GM10847 (cell line): Measurements from ENCODE around the gene RIC1.

ENCODE experiments used
- POLR2A ChIP-seq: IDR thresholded peaks from 2 replicates; pipeline ENCODE4 v1.6.1; 2011; ENCODE audit not compliant: insufficient read length; ENCODE audit errors: extremely low read depth

The RIC1 gene

DNA sequence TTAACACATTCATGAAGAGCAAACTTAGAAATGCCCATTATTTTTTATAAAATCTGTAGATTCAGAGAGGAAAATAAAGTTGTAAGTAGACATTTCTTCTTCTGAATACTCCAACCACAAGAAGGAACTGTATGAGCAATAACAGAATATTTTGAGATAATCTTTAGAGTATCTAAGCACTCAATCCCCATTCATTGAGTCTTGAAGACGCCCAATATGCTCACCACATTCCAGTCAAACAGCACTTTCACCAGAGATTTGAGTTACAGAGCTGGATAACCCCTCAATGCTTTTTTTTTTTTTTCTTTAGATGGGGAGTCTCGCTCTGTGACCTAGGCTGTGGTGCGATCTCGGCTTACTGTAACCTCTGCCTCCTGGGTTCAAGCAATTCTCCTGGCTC lies 14.7 kb upstream of the RIC1 start:
- TF ChIP-seq POLR2A = no peak

- no peak for TF ChIP-seq POLR2A
Observed at GRCh38 chr9:5614985-5615384, 13.9 kb upstream of the RIC1 start.

DNA sequence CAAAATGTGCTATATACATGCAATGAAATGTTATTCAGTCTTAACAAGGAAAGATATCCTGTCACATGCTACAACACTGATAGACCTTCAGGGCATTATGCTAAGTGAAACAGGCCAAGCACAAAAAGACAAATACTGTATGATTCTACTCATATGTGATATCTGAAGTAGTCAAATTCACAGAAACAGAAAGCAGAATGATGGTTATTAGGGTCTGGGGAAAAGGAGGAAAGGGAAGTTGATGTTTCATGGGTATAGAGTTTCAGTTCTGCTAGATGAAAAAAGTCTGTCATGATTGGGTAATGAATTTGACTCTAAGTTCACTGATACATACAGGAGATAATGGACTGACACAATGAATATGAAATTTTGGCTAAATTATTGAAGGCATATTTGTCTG lies 11.2 kb upstream of the RIC1 start:
- no peak for TF ChIP-seq POLR2A

- no peak for TF ChIP-seq POLR2A
Observed at GRCh38 chr9:5620494-5620893, 8.4 kb upstream of the RIC1 start.

DNA sequence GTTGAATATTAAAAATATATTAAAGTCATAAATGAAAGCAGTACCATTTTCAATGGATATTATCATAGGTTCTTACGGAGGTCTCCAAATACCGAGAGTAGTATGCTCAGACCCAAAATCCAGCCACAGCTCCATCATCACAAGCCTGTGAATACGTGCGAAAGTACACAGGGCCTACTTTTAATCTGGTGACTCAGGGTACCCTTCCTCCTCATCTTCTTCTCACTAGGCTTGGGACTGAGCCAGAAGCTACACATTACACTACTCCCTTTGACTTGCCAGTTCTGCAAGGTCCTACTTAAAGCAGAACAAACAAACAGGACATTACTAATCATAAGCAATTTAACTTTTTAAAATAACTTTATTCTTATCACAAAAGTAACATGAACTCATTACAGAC lies 7.6 kb upstream of the RIC1 start:
- no peak for TF ChIP-seq POLR2A

DNA sequence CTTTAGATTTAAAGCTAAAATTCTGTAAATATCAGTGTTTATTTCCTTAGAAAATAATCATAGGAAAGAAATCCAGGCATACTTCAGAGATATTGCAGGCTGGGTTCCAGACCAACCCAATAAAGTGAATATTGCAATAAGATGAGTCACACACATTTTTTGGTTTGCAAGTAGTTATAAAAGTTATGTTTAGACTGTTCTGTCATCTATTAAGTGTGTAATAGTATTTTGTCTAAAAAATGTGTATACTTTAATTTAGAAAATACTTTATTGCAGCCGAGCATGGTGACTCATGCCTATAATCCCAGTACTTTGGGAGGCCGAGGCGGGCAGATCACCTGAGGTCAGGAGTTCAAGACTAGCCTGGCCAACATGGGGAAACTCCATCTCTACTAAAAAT lies 6.9 kb upstream of the RIC1 start:
- no peak for TF ChIP-seq POLR2A

DNA sequence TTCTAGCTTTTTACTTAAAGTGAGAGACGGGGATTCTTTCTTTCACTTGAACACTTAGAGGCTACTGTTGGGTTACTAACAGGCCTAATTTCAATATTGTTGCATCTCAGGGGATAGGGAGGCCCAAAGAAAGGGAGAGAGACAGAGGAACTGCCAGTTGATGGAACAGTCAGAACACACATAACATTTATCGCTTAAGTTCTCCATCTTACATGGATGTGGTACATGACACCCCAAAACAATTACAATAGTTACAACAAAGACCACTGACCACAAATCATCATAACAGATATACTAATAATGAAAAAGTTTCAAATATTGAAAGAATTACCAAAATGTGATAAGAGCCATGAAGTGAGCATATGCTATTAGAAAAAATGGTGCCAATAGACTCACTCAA lies 4.3 kb upstream of the RIC1 start:
- TF ChIP-seq POLR2A = no peak

DNA sequence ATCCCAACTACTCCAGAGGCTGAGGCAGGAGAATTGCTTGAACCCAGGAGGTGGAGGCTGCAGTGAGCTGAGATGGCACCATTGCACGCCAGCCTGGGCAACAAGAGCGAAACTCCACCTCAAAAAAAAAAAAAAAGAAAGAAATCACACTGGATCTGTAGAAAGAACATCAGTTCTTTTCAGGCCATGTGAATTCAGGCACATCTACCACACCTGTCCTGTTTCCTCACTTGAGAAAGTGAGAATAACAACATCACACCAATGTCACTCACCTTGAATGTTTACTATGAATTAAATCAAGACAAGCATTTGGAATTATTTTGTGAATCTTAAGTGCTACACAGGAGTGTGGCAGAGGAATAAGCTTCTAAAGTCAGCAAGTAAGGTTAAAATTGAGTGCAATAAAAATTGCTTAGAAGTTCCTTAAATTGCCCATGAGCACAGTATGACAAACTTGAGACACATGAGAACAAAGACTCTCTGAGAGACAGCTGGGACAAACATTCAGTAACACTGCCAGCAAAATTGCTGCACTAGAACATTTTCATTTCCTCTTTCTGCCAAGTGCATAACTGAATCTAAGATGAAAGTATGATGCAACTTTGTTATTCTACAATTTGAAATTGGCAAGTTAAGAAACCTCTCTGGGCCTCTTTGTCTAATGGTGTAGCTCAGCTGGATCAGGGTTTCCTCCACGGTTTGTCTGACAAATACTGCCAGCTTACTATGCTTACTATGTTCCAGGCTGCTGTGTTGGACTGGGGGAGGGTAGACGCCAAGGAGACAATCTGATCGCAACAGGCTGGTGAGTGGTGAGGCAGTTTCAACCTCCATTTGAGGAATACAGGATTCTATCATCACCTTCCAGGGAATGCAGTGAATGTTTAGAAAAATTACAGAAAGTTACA lies 1.9 kb upstream of the RIC1 start:
- no peak for TF ChIP-seq POLR2A

GRCh38 chr9:5628183-5628529 lies 751 bp upstream of the RIC1 start:
- no peak for TF ChIP-seq POLR2A

DNA sequence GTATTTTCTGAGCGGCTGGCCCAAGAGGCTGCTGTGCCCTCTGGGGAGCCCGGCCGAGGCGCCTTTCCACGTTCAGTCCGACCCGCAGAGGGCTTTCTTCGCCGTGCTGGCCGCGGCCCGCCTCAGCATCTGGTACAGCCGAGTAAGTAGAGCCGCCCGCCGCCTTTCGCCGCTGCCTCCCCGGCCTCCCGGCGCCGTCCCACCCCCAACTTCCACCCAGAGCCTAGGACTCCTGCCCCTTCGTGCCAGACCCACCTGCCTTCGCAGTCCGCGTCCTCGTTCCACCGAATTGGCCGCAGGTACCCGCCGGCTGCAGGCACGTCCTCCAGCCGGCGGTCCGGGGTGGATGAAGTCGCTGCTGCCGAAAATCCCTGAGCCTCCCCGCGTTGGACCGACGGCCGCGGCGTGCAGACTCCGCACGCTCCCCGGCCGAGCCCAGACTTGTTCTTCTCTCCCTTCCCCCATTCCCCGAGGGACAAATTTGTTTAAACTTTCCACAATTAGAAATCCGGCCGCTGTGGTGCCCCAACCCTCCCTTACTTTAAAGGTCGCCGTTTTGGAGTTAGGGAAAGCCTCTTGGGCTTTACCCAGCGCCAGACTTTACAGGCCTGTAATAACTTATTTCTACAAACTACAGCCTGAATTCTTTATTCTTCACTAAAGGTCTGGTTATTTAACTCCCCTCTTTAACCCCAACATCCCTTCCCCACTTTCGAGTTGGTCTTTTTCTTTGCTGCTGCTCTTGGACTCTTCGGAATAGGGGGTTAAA lies 589 bp downstream of the RIC1 start:
- TF ChIP-seq POLR2A = peak; percentile 18

GRCh38 chr9:5630081-5630507 lies 1.2 kb downstream of the RIC1 start:
- no peak for TF ChIP-seq POLR2A

DNA sequence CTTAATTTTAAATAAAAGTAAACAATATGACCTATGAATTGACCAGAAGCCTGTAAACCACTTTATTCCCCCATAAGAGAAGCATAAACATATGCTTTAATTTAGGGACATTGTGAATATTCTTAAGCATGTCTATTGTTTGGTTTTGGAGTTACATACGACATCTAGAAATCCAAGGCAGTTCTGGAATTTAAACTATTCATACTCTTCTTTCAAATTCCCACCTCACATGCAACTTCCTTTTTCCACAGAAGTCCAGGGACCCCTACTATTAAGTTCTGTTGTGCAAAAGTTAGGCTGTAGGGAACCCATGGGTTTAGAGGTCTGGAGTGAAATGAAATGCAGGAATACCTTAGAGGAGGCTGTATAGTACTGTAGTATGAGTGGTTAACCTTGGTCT lies 2.1 kb downstream of the RIC1 start:
- no peak for TF ChIP-seq POLR2A

GRCh38 chr9:5632540-5632939 lies 3.6 kb downstream of the RIC1 start:
- no peak for TF ChIP-seq POLR2A

DNA sequence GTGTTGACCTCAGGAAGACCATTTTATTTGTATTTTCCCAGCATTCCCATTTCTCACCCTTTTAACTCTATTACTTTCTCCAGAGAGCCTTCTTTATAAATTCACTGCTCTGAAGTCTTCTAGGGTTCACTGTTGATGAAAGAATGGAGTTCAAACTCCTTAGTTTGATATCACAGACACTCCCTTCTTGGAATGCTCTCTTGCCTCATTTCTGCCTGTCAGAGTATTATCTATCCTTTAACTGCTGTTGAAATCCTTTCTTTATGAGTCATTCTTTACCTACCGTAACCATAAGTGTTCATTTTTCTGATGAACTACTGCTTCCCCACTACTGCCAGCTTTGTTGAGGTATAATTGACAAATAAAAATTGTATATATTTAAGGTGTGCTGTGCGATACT lies 4.3 kb downstream of the RIC1 start:
- no peak for TF ChIP-seq POLR2A

- TF ChIP-seq POLR2A = no peak
Observed at GRCh38 chr9:5635390-5635789, 6.5 kb downstream of the RIC1 start.

- no peak for TF ChIP-seq POLR2A
Observed at GRCh38 chr9:5639816-5640215, 10.9 kb downstream of the RIC1 start.
